Neuronal stem cell (in vitro differentiated cells): ENCODE measurements around the gene CUX1.
A peak's percentile ranks its signal among the peaks of the same experiment; 100 is the strongest.

Experiments used
- DNase-seq: peaks from one replicate; pipeline ENCODE4 v3.0.0-alpha.2; 2013; ENCODE audit warnings: low spot score
- H2AFZ ChIP-seq: one replicate; pipeline ENCODE4 v1.6.1; 2013; ENCODE audit warnings: mild to moderate bottlenecking, low read length, inconsistent platforms
- H2AK5ac ChIP-seq: 2 replicates; pipeline ENCODE4 v1.6.1; 2013; ENCODE audit warnings: low read depth, mild to moderate bottlenecking, inconsistent platforms, low read length, moderate library complexity, mixed read lengths
- H2BK120ac ChIP-seq: 2 replicates; pipeline ENCODE4 v1.6.1; 2013; ENCODE audit warnings: low read depth, mild to moderate bottlenecking, inconsistent platforms, low read length, moderate library complexity, mixed read lengths
- H2BK12ac ChIP-seq: one replicate; pipeline ENCODE4 v1.6.1; 2013; ENCODE audit warnings: low read length, inconsistent platforms
- H2BK15ac ChIP-seq: 2 replicates; pipeline ENCODE4 v1.6.1; 2013; ENCODE audit warnings: mild to moderate bottlenecking, low read length, inconsistent platforms, mixed read lengths
- H2BK5ac ChIP-seq: one replicate; pipeline ENCODE4 v1.6.1; 2013; ENCODE audit warnings: inconsistent platforms, mild to moderate bottlenecking, low read length, moderate library complexity
- H3K14ac ChIP-seq: one replicate; pipeline ENCODE4 v1.6.1; 2013; ENCODE audit warnings: low read length, inconsistent platforms
- H3K18ac ChIP-seq: 2 replicates; pipeline ENCODE4 v1.6.1; 2013; ENCODE audit warnings: low read length, inconsistent platforms
- H3K23ac ChIP-seq: 2 replicates; pipeline ENCODE4 v1.6.1; 2013; ENCODE audit warnings: low read depth, mild to moderate bottlenecking, mixed read lengths, low read length, inconsistent platforms; ENCODE audit not compliant: poor library complexity
- H3K27ac ChIP-seq: replicated peaks from 3 replicates; pipeline ENCODE4 v1.5.1; 2013; ENCODE audit warnings: low read length, inconsistent platforms
- H3K27me3 ChIP-seq, 3 experiments: 2 replicates each; pipeline ENCODE4 v1.6.1; 2013; ENCODE audit warnings: low read length in 3 of 3, mild to moderate bottlenecking in 2 of 3, inconsistent platforms in 1 of 3, low read depth in 1 of 3, mixed read lengths in 1 of 3, moderate library complexity in 1 of 3; ENCODE audit not compliant: control insufficient read depth in 3 of 3, insufficient read depth in 3 of 3
- H3K36me3 ChIP-seq, 2 donors: replicated peaks in 1 of 2; 2 replicates each; pipeline ENCODE4 v1.6.1; 2013; ENCODE audit warnings: low read length in 2 of 2; ENCODE audit not compliant: control insufficient read depth in 2 of 2, insufficient read depth in 2 of 2
- H3K4ac ChIP-seq: 2 replicates; pipeline ENCODE4 v1.6.1; 2013; ENCODE audit warnings: inconsistent platforms, mild to moderate bottlenecking, low read length, moderate library complexity
- H3K4me1 ChIP-seq, 2 donors: 1 replicate in 1 of 2; 2 replicates in 1 of 2; pipeline ENCODE4 v1.6.1; 2013; ENCODE audit warnings: low read length in 2 of 2, low read depth in 1 of 2; ENCODE audit not compliant: control insufficient read depth in 2 of 2, insufficient read depth in 1 of 2
- H3K4me2 ChIP-seq: one replicate; pipeline ENCODE4 v1.6.1; 2013; ENCODE audit warnings: mild to moderate bottlenecking, low read length, inconsistent platforms; ENCODE audit not compliant: insufficient read depth, poor library complexity, severe bottlenecking
- H3K4me3 ChIP-seq, 2 donors: 2 replicates each; pipeline ENCODE4 v1.5.1; 2013; ENCODE audit warnings: low read length in 2 of 2, mild to moderate bottlenecking in 2 of 2, inconsistent platforms in 1 of 2, moderate library complexity in 1 of 2
- H3K79me1 ChIP-seq: one replicate; pipeline ENCODE4 v1.6.1; 2013; ENCODE audit warnings: low read depth, mild to moderate bottlenecking, inconsistent platforms, low read length, moderate library complexity
- H3K9ac ChIP-seq: one replicate; pipeline ENCODE4 v1.6.1; 2013; ENCODE audit warnings: mild to moderate bottlenecking, low read depth, low read length, inconsistent platforms; ENCODE audit not compliant: poor library complexity
- H3K9me3 ChIP-seq, 2 donors: replicated peaks in 1 of 2; 2 replicates each; pipeline versions ENCODE3 to v1.6.1; 2013; ENCODE audit warnings: low read length in 2 of 2, mild to moderate bottlenecking in 2 of 2, inconsistent platforms in 1 of 2, low read depth in 1 of 2, mixed read lengths in 1 of 2, moderate library complexity in 1 of 2; ENCODE audit not compliant: control insufficient read depth in 2 of 2, insufficient read depth in 1 of 2
- H4K8ac ChIP-seq: one replicate; pipeline ENCODE4 v1.6.1; 2013; ENCODE audit warnings: low read depth, mild to moderate bottlenecking, inconsistent platforms, low read length, moderate library complexity
- H4K91ac ChIP-seq: one replicate; pipeline ENCODE4 v1.6.1; 2013; ENCODE audit warnings: low read length, low read depth, mild to moderate bottlenecking, inconsistent platforms; ENCODE audit not compliant: poor library complexity
- WGBS, 2 donors: extraction: QIAGEN DNeasy Blood & Tissue Kit; methylation state at CpG; one replicate each; pipeline ENCODE4 v1.1.7; 2013; ENCODE audit warnings: missing lambda C conversion rate in 2 of 2, mixed read lengths in 1 of 2; ENCODE audit not compliant: insufficient read length in 2 of 2, insufficient replicate concordance in 1 of 2; ENCODE audit errors: extremely low coverage in 2 of 2; 5-methylcytosine and 5-hydroxymethylcytosine counted together

Gene CUX1

GRCh38 chr7:101943889-101944600 is 126.6 kb downstream of the CUX1 start:
- no peak overlapping the region for H4K91ac ChIP-seq

GRCh38 chr7:101944611-101945010 is 127.2 kb downstream of the CUX1 start:
- no peak for DNase-seq
- Histone ChIP-seq H3K79me1 (peaks cover 6% of the 10 kb centered on the region), H3K18ac (no peak overlapping the region), H3K4me3 (no peak overlapping the region), H3K4ac (no peak overlapping the region), H3K27ac (no peak overlapping the region), H2BK12ac (no peak overlapping the region), H4K8ac (no peak overlapping the region), H3K4me2 (no peak overlapping the region), H2AFZ (no peak overlapping the region), H2BK5ac (no peak overlapping the region), H3K36me3 (no peaks in the 10 kb centered on the region), H3K4me1 (peaks cover 12 to 15% of the 10 kb centered on the region in 2 donors), H3K27me3 (no peaks in the 10 kb centered on the region), H2BK120ac (no peak overlapping the region), H2AK5ac (no peak overlapping the region), H3K9me3 (peaks cover 0 to under 1% of the 10 kb centered on the region in 2 donors), H4K91ac (no peak overlapping the region), H3K23ac (no peak overlapping the region), H3K14ac (no peak overlapping the region), H2BK15ac (no peak overlapping the region), H3K9ac (no peak overlapping the region)
- WGBS, 2 donors = no CpG with 5 or more reads among the region's 10 CpGs

More at GRCh38 chr7:101943889-101944600, 126.6 kb downstream of the CUX1 start:
- Histone ChIP-seq H3K23ac (no peak overlapping the region), H4K8ac (no peak overlapping the region), H3K4me1 (peaks cover 12 to 15% of the 10 kb centered on the region in 2 donors), H3K4ac (no peak overlapping the region), H3K14ac (no peak overlapping the region), H3K4me3 (peak overlapping the region in 1 of 2 donors; percentile 9), H2BK12ac (no peak overlapping the region), H3K18ac (no peak overlapping the region), H3K9me3 (peaks cover 2% of the 10 kb centered on the region in 2 donors), H2AFZ (no peak overlapping the region), H2BK120ac (no peak overlapping the region), H3K4me2 (no peak overlapping the region), H3K27ac (no peak overlapping the region), H3K27me3 (no peaks in the 10 kb centered on the region), H2AK5ac (no peak overlapping the region), H2BK5ac (no peak overlapping the region), H3K79me1 (peaks cover 6% of the 10 kb centered on the region), H2BK15ac (no peak overlapping the region), H3K36me3 (peaks cover 0 to 2% of the 10 kb centered on the region in 2 donors), H3K9ac (no peak overlapping the region)
- no CpG with 5 or more reads among the region's 14 CpGs for WGBS, 2 donors
- no peak for DNase-seq

GRCh38 chr7:101945034-101945758 is 127.8 kb downstream of the CUX1 start:
- H3K9me3 ChIP-seq = peaks cover 0 to 3% of the 10 kb centered on the region in 2 donors
- H2AK5ac ChIP-seq = no peak overlapping the region
- H4K8ac ChIP-seq = no peak overlapping the region
- H2BK5ac ChIP-seq = no peak overlapping the region
- no peak overlapping the region for H2BK15ac ChIP-seq
- H2BK120ac ChIP-seq = no peak overlapping the region
- no peak overlapping the region for H4K91ac ChIP-seq
- DNase-seq = no peak
- peaks cover 8% of the 10 kb centered on the region for H3K79me1 ChIP-seq
- WGBS, 2 donors = no CpG with 5 or more reads among the region's 15 CpGs
- no peak overlapping the region for H3K23ac ChIP-seq
- H3K18ac ChIP-seq = peak overlapping the region; percentile 63
- no peak overlapping the region for H3K4me3 ChIP-seq
- peak overlapping the region; percentile 25 for H3K14ac ChIP-seq
- H3K4ac ChIP-seq = no peak overlapping the region
- H3K4me1 ChIP-seq = peaks cover 12 to 15% of the 10 kb centered on the region in 2 donors
- H3K27ac ChIP-seq = no peak overlapping the region
- H3K27me3 ChIP-seq = no peaks in the 10 kb centered on the region
- H3K9ac ChIP-seq = no peak overlapping the region
- no peak overlapping the region for H2BK12ac ChIP-seq
- H2AFZ ChIP-seq = no peak overlapping the region
- peaks cover 0 to 2% of the 10 kb centered on the region in 2 donors for H3K36me3 ChIP-seq
- no peak overlapping the region for H3K4me2 ChIP-seq

GRCh38 chr7:101947899-101948298 is 130.5 kb downstream of the CUX1 start:
- Histone ChIP-seq H3K27me3 (no peaks in the 10 kb centered on the region), H2AK5ac (no peak overlapping the region), H3K4me1 (peaks cover 0 to 3% of the 10 kb centered on the region in 2 donors), H3K9ac (no peak overlapping the region), H3K27ac (no peak overlapping the region), H3K79me1 (peaks cover 15% of the 10 kb centered on the region), H3K23ac (no peak overlapping the region), H3K14ac (no peak overlapping the region), H2BK15ac (no peak overlapping the region), H4K8ac (no peak overlapping the region), H4K91ac (no peak overlapping the region), H3K18ac (no peak overlapping the region), H3K4ac (no peak overlapping the region), H2BK120ac (no peak overlapping the region), H3K4me3 (no peak overlapping the region), H3K36me3 (peaks cover 0 to 2% of the 10 kb centered on the region in 2 donors), H2BK5ac (no peak overlapping the region), H3K9me3 (peaks cover 2 to 3% of the 10 kb centered on the region in 2 donors), H2AFZ (no peak overlapping the region), H2BK12ac (no peak overlapping the region), H3K4me2 (no peak overlapping the region)
- no CpG with 5 or more reads among the region's 10 CpGs for WGBS, 2 donors
- DNase-seq = no peak
